CD14-positive monocyte (primary cell): ENCODE measurements around the gene KLHL7. TPM values are rescaled to one million over a fixed set of nuclear protein-coding genes. Genes with fewer than 3 reads are reported as not detected.

Experiments
- DNase-seq, 3 donors: peaks; one replicate each; pipeline ENCODE4 v3.0.0-alpha.2; 2011 to 2022
- H2AFZ ChIP-seq: 2 replicates; pipeline ENCODE4 v1.6.0; 2012; ENCODE audit warnings: mild to moderate bottlenecking, low read depth, low read length, inconsistent platforms; ENCODE audit not compliant: insufficient read depth, poor library complexity, severe bottlenecking
- H3K27ac ChIP-seq, 2 donors: 1 replicate in 1 of 2; 2 replicates in 1 of 2; pipeline ENCODE4 v1.5.1; 2012 to 2013; ENCODE audit warnings: low read length in 2 of 2, control low read depth in 1 of 2, inconsistent platforms in 1 of 2, low read depth in 1 of 2, mild to moderate bottlenecking in 1 of 2
- H3K27me3 ChIP-seq, 2 donors: one replicate each; pipeline versions ENCODE4 v1.6.0 to v1.6.1; 2011 to 2013; ENCODE audit warnings: low read length in 2 of 2; ENCODE audit not compliant: control insufficient read depth in 2 of 2, insufficient read depth in 2 of 2
- H3K36me3 ChIP-seq, 2 donors: replicated peaks in 1 of 2; 1 replicate in 1 of 2; 2 replicates in 1 of 2; pipeline versions ENCODE4 v1.5.1 to v1.6.1; 2012 to 2013; ENCODE audit warnings: low read length in 2 of 2, control low read depth in 1 of 2, inconsistent platforms in 1 of 2, mild to moderate bottlenecking in 1 of 2; ENCODE audit not compliant: insufficient read depth in 2 of 2, control insufficient read depth in 1 of 2
- H3K4me1 ChIP-seq, 2 donors: 1 replicate in 1 of 2; 2 replicates in 1 of 2; pipeline versions ENCODE4 v1.5.1 to v1.6.1; 2012 to 2013; ENCODE audit warnings: low read length in 2 of 2, control low read depth in 1 of 2, inconsistent platforms in 1 of 2, mild to moderate bottlenecking in 1 of 2, moderate library complexity in 1 of 2; ENCODE audit not compliant: insufficient read depth in 2 of 2, control insufficient read depth in 1 of 2
- H3K4me2 ChIP-seq: replicated peaks from 2 replicates; pipeline ENCODE3; 2012; ENCODE audit warnings: low read length, moderate library complexity, mild to moderate bottlenecking; ENCODE audit not compliant: poor library complexity, severe bottlenecking; ENCODE audit errors: extremely low read depth
- H3K4me3 ChIP-seq, 3 experiments: fragments of 200-600 bp in 1 of 3; sonication (generic) in 1 of 3; replicated peaks in 1 of 3; 1 replicate in 2 of 3; 2 replicates in 1 of 3; pipeline ENCODE4 v1.5.1; 2011 to 2013; ENCODE audit warnings: low read length in 3 of 3, mild to moderate bottlenecking in 3 of 3, control low read depth in 2 of 3, low read depth in 2 of 3, inconsistent platforms in 1 of 3, moderate library complexity in 1 of 3
- H3K79me2 ChIP-seq: 2 replicates; pipeline ENCODE4 v1.6.0; 2012; ENCODE audit warnings: mild to moderate bottlenecking, control low read depth, inconsistent platforms, low read length, moderate library complexity; ENCODE audit not compliant: insufficient read depth
- H3K9ac ChIP-seq: 2 replicates; pipeline ENCODE4 v1.6.0; 2017; ENCODE audit warnings: low read length, mild to moderate bottlenecking; ENCODE audit not compliant: insufficient read depth, poor library complexity, severe bottlenecking
- H3K9me3 ChIP-seq, 2 donors: replicated peaks in 1 of 2; 1 replicate in 1 of 2; 2 replicates in 1 of 2; pipeline versions ENCODE4 v1.5.1 to v1.6.1; 2012 to 2013; ENCODE audit warnings: low read length in 2 of 2, control low read depth in 1 of 2; ENCODE audit not compliant: control insufficient read depth in 1 of 2, insufficient read depth in 1 of 2
- H4K20me1 ChIP-seq: 2 replicates; pipeline ENCODE4 v1.6.0; 2012; ENCODE audit warnings: mild to moderate bottlenecking, low read length, control low read depth, moderate library complexity; ENCODE audit not compliant: insufficient read depth
- H3K27ac Mint-ChIP-seq, 7 donors: one replicate each; pipeline ENCODE4 v1.8.0; 2020; ENCODE audit warnings: mild to moderate bottlenecking in 7 of 7, mixed read lengths in 7 of 7, moderate library complexity in 6 of 7, inconsistent platforms in 2 of 7
- H3K27me3 Mint-ChIP-seq, 3 donors: one replicate each; pipeline ENCODE4 v1.8.0; 2021 to 2022; ENCODE audit warnings: low read depth in 3 of 3, mild to moderate bottlenecking in 3 of 3, mixed read lengths in 3 of 3, moderate library complexity in 3 of 3, inconsistent platforms in 1 of 3
- H3K36me3 Mint-ChIP-seq, 2 donors: one replicate each; pipeline ENCODE4 v1.8.0; 2020; ENCODE audit warnings: mixed read lengths in 2 of 2, inconsistent platforms in 1 of 2, mild to moderate bottlenecking in 1 of 2
- H3K4me1 Mint-ChIP-seq: one replicate; pipeline ENCODE4 v1.8.0; 2020; ENCODE audit warnings: mild to moderate bottlenecking, mixed read lengths
- H3K4me3 Mint-ChIP-seq, 2 donors: one replicate each; pipeline ENCODE4 v1.8.0; 2020; ENCODE audit warnings: mild to moderate bottlenecking in 2 of 2, mixed read lengths in 2 of 2, moderate library complexity in 1 of 2
- H3K9me3 Mint-ChIP-seq, 7 donors: one replicate each; pipeline ENCODE4 v1.8.0; 2020 to 2022; ENCODE audit warnings: mixed read lengths in 7 of 7, mild to moderate bottlenecking in 6 of 7, moderate library complexity in 6 of 7, inconsistent platforms in 2 of 7
- WGBS: methylation state at CpG from one replicate; pipeline ENCODE4 v1.1.5; 2013; ENCODE audit warnings: missing lambda C conversion rate; ENCODE audit not compliant: insufficient coverage; 5-methylcytosine and 5-hydroxymethylcytosine counted together
- intact Hi-C, 2 donors: fragments of 100-400 bp; cut with micrococcal nuclease; formaldehyde crosslinking; loops; one replicate each; pipeline versions ENCODE4 v1.15.0 to v1.15.1; 2023
- polyA plus RNA-seq, 3 donors: library from polyadenylated mRNA; depleted of rRNA in 1 of 3; unstranded in 2 of 3; stranded (reverse) in 1 of 3; fragments of 300-500 nt in 2 of 3; fragments of >200 nt in 1 of 3; fragmentation: Illumina TruSeq in 2 of 3; gene quantifications; 1 replicate in 2 of 3; 2 replicates in 1 of 3; pipeline ENCODE4 v1.2.3, GENCODE V29; 2012 to 2021
- TF ChIP-seq, protein P1 (sequence below): fragments of 200-600 bp; IDR thresholded peaks from one replicate; pipeline ENCODE4 v1.8.0; 2022; ENCODE audit warnings: antibody characterized with exemption, mild to moderate bottlenecking

Gene KLHL7
- polyA plus RNA-seq, 3 donors = 15.5 to 21.0 (median 17.4) TPM

GRCh38 chr7:23184709-23185359, 79.2 kb downstream of the KLHL7 start:
- H3K79me2 ChIP-seq = peaks cover 74% of the 10 kb centered on the region
- no peak overlapping the region for H3K4me3 ChIP-seq
- no peaks in the 10 kb centered on the region for H3K27me3 ChIP-seq
- no peak overlapping the region for H2AFZ ChIP-seq
- 100% methylated on average over 1 of the region's 4 CpGs for WGBS
- intact Hi-C loops = loop anchor here (5.0 to 10.0 kb wide), 5 partner anchors 60 to 347 kb away; partner anchors contain the start of genes GPNMB (in 1 of the 2), IGF2BP3 (in 1 of the 2), KLHL7 (in 1 of the 2) and TRA2A (in 1 of the 2)
- TF ChIP-seq, protein P1, sequence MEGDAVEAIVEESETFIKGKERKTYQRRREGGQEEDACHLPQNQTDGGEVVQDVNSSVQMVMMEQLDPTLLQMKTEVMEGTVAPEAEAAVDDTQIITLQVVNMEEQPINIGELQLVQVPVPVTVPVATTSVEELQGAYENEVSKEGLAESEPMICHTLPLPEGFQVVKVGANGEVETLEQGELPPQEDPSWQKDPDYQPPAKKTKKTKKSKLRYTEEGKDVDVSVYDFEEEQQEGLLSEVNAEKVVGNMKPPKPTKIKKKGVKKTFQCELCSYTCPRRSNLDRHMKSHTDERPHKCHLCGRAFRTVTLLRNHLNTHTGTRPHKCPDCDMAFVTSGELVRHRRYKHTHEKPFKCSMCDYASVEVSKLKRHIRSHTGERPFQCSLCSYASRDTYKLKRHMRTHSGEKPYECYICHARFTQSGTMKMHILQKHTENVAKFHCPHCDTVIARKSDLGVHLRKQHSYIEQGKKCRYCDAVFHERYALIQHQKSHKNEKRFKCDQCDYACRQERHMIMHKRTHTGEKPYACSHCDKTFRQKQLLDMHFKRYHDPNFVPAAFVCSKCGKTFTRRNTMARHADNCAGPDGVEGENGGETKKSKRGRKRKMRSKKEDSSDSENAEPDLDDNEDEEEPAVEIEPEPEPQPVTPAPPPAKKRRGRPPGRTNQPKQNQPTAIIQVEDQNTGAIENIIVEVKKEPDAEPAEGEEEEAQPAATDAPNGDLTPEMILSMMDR = peak; percentile 79
- H3K36me3 Mint-ChIP-seq = peaks cover 26 to 33% of the 10 kb centered on the region in 2 donors
- peaks cover 28% of the 10 kb centered on the region for H3K4me1 Mint-ChIP-seq
- H3K27me3 Mint-ChIP-seq = no peaks in the 10 kb centered on the region
- H3K4me2 ChIP-seq = no peak overlapping the region
- H3K9me3 ChIP-seq = no peaks in the 10 kb centered on the region
- no peak overlapping the region for H3K4me3 Mint-ChIP-seq
- H3K4me1 ChIP-seq = peaks cover 21 to 35% of the 10 kb centered on the region in 2 donors
- peak; percentile 41 to 55 (median 54) for DNase-seq
- H3K36me3 ChIP-seq = peaks cover 36 to 44% of the 10 kb centered on the region in 2 donors
- H4K20me1 ChIP-seq = peaks cover 17% of the 10 kb centered on the region
- H3K9ac ChIP-seq = no peak overlapping the region
- H3K27ac Mint-ChIP-seq = peak overlapping the region in 1 of 7 donors; percentile 62
- peak overlapping the region in 1 of 2 donors; percentile 7 for H3K27ac ChIP-seq
- peaks cover 0 to 4% (median 0%) of the 10 kb centered on the region in 7 donors for H3K9me3 Mint-ChIP-seq

- no peak overlapping the region for H3K4me3 Mint-ChIP-seq
- Histone ChIP-seq H3K4me2 (no peak overlapping the region), H3K27ac (no peak overlapping the region), H3K79me2 (peaks cover 84% of the 10 kb centered on the region), H2AFZ (no peak overlapping the region), H3K9me3 (no peaks in the 10 kb centered on the region), H3K27me3 (no peaks in the 10 kb centered on the region), H3K36me3 (peaks cover 48 to 53% of the 10 kb centered on the region in 2 donors), H3K9ac (no peak overlapping the region), H3K4me3 (no peak overlapping the region), H3K4me1 (peaks cover 19 to 31% of the 10 kb centered on the region in 2 donors), H4K20me1 (peaks cover 24% of the 10 kb centered on the region)
- peaks cover 30 to 36% of the 10 kb centered on the region in 2 donors for H3K36me3 Mint-ChIP-seq
- H3K27ac Mint-ChIP-seq = no peak overlapping the region
- TF ChIP-seq, protein P1 = no peak
- WGBS = no CpG with 5 or more reads among the region's 1 CpG
- intact Hi-C loops = loop anchor here (5.0 to 10.0 kb wide), 2 partner anchors 59 to 76 kb away; partner anchors contain the start of gene GPNMB (in 1 of the 2)
- peaks cover 24% of the 10 kb centered on the region for H3K4me1 Mint-ChIP-seq
- H3K27me3 Mint-ChIP-seq = peaks cover 0 to 1% (median 0%) of the 10 kb centered on the region in 3 donors
- DNase-seq = no peak
- peaks cover 0 to 4% (median 0%) of the 10 kb centered on the region in 7 donors for H3K9me3 Mint-ChIP-seq
These were observed 80.4 kb downstream of the KLHL7 start for GRCh38 chr7:23185980-23186379.
